Gastrocnemius medialis (tissue), 4 donors: ENCODE measurements around the gene MRPL20. TPM values are rescaled to one million over a fixed set of nuclear protein-coding genes. Genes with fewer than 3 reads are reported as not detected.

Experiments
- ATAC-seq, 2 donors: fragments of 150-250 bp; one replicate each; pipeline ENCODE4 v1.9.1; 2016
- DNase-seq, 2 donors: peaks; one replicate each; pipeline ENCODE4 v3.0.0-alpha.2; 2019
- H3K27ac ChIP-seq, 4 donors: fragments of 200-600 bp; sonication (generic); 1 replicate in 1 of 4; 2 replicates in 3 of 4; pipeline ENCODE4 v1.5.1; 2016 to 2018; ENCODE audit warnings: mild to moderate bottlenecking in 2 of 4, moderate library complexity in 1 of 4
- H3K27me3 ChIP-seq, 3 donors: fragments of 200-600 bp; sonication (generic) in 2 of 3; 1 replicate in 1 of 3; 2 replicates in 2 of 3; pipeline versions ENCODE4 v1.5.1 to v1.6.0; 2016 to 2019; ENCODE audit warnings: mild to moderate bottlenecking in 1 of 3, moderate library complexity in 1 of 3
- H3K36me3 ChIP-seq, 2 donors: fragments of 200-600 bp; sonication (generic) in 1 of 2; one replicate each; pipeline ENCODE4 v1.5.1; 2017 to 2018
- H3K4me1 ChIP-seq, 2 donors: fragments of 200-600 bp; sonication (generic) in 1 of 2; one replicate each; pipeline ENCODE4 v1.5.1; 2016 to 2017; ENCODE audit warnings: mild to moderate bottlenecking in 2 of 2
- H3K4me3 ChIP-seq, 4 donors: fragments of 200-600 bp; sonication (generic) in 3 of 4; 1 replicate in 1 of 4; 2 replicates in 3 of 4; pipeline ENCODE4 v1.5.1; 2016 to 2019; ENCODE audit warnings: mild to moderate bottlenecking in 2 of 4
- H3K9me3 ChIP-seq, 3 donors: fragments of 200-600 bp; sonication (generic) in 2 of 3; 1 replicate in 1 of 3; 2 replicates in 2 of 3; pipeline ENCODE4 v1.5.1; 2016 to 2019
- CTCF ChIP-seq, 5 experiments: fragments of 450-650 bp in 3 of 5; fragments of 200-600 bp in 2 of 5; sonication (generic) in 2 of 5; IDR thresholded peaks in 4 of 5; conservative IDR thresholded peaks in 1 of 5; 1 replicate in 4 of 5; 2 replicates in 1 of 5; pipeline ENCODE4 v1.5.1; 2016 to 2019; ENCODE audit warnings: antibody characterized with exemption in 5 of 5, mild to moderate bottlenecking in 3 of 5, moderate library complexity in 3 of 5
- POLR2A ChIP-seq, 2 donors: fragments of 450-650 bp; IDR thresholded peaks; one replicate each; pipeline ENCODE4 v1.6.1; 2017; ENCODE audit warnings: antibody characterized with exemption in 2 of 2, mild to moderate bottlenecking in 2 of 2, moderate library complexity in 2 of 2
- in situ Hi-C, 4 donors: fragments of 200-750 bp; cut with MboI; loops; one replicate each; pipeline versions ENCODE4 v1.15.0 to v1.8.0; 2017; ENCODE audit warnings: low sequenced_read_pairs in 4 of 4
- intact Hi-C: fragments of 100-400 bp; cut with DNase I; formaldehyde crosslinking; loops from one replicate; pipeline ENCODE4 v1.15.1; 2023; ENCODE audit warnings: low total_unique reads
- total RNA-seq, 4 donors: library from RNA; depleted of rRNA; stranded (reverse); fragments of >200 nt; gene quantifications; one replicate each; pipeline versions ENCODE4 v1.1.0 to v1.2.3, GENCODE V29; 2016

The MRPL20 gene
- total RNA-seq, 4 donors from 2014 or later, result 167 to 260 (median 203) TPM

- H3K4me3 ChIP-seq, result no peak overlapping the region
- peak in 1 of 2 donors; percentile 78 for DNase-seq
- TF ChIP-seq CTCF (IDR thresholded peaks at IDR 0.05 in 4 of 5, conservative IDR thresholded peaks at IDR 0.05 in 1 of 5) (no peak), POLR2A (IDR thresholded peaks at IDR 0.05) (no peak)
- intact Hi-C loops (no loop called here), in situ Hi-C loops (no loop called here)
- peak overlapping the region; percentile 65 to 80 (median 72) for H3K27ac ChIP-seq
- H3K9me3 ChIP-seq, result no peaks in the 10 kb centered on the region
- no peaks in the 10 kb centered on the region for H3K36me3 ChIP-seq
- peaks cover 9 to 36% of the 10 kb centered on the region in 2 donors for H3K4me1 ChIP-seq
- ATAC-seq, result peak; percentile 53 to 58
- H3K27me3 ChIP-seq, result peaks cover 29 to 46% (median 35%) of the 10 kb centered on the region in 3 donors
These were observed 46.5 kb downstream of the MRPL20 start for GRCh38 chr1:1360506-1361169.

GRCh38 chr1:1359664-1360468 lies 47.2 kb downstream of the MRPL20 start:
- DNase-seq, result peak in 1 of 2 donors; percentile 1
- peaks cover 9 to 36% of the 10 kb centered on the region in 2 donors for H3K4me1 ChIP-seq
- peak in 1 of 2 donors; percentile 14 for ATAC-seq
- no peaks in the 10 kb centered on the region for H3K36me3 ChIP-seq
- H3K9me3 ChIP-seq, result no peaks in the 10 kb centered on the region
- H3K4me3 ChIP-seq, result no peak overlapping the region
- TF ChIP-seq CTCF (IDR thresholded peaks at IDR 0.05 in 4 of 5, conservative IDR thresholded peaks at IDR 0.05 in 1 of 5) (no peak), POLR2A (IDR thresholded peaks at IDR 0.05) (no peak)
- H3K27me3 ChIP-seq, result peaks cover 29 to 46% (median 35%) of the 10 kb centered on the region in 3 donors
- intact Hi-C loops (no loop called here), in situ Hi-C loops (no loop called here)
- peak overlapping the region; percentile 65 to 80 (median 72) for H3K27ac ChIP-seq

GRCh38 chr1:1359308-1359663 lies 47.8 kb downstream of the MRPL20 start:
- intact Hi-C loops (no loop called here), in situ Hi-C loops (no loop called here)
- no peak for TF ChIP-seq POLR2A (IDR thresholded peaks at IDR 0.05)
- no peak for TF ChIP-seq CTCF (IDR thresholded peaks at IDR 0.05 in 4 of 5, conservative IDR thresholded peaks at IDR 0.05 in 1 of 5)
- H3K4me1 ChIP-seq, result peaks cover 9 to 37% of the 10 kb centered on the region in 2 donors
- no peak overlapping the region for H3K4me3 ChIP-seq
- H3K27ac ChIP-seq, result peak overlapping the region; percentile 65 to 80 (median 72)
- ATAC-seq (no peak), DNase-seq (no peak)
- no peaks in the 10 kb centered on the region for H3K9me3 ChIP-seq
- H3K36me3 ChIP-seq, result no peaks in the 10 kb centered on the region
- H3K27me3 ChIP-seq, result peaks cover 29 to 46% (median 35%) of the 10 kb centered on the region in 3 donors

GRCh38 chr1:1358433-1359271 lies 48.4 kb downstream of the MRPL20 start, which contains the start of gene MXRA8:
Gene MXRA8, minus strand, starts transcription at chr1:1358555. Its CDS starts 51 bp downstream, at chr1:1358504.
- in situ Hi-C loops, result no loop called here
- H3K36me3 ChIP-seq, result no peaks in the 10 kb centered on the region
- intact Hi-C loops, result no loop called here

More at GRCh38 chr1:1358433-1359271, 48.4 kb downstream of the MRPL20 start, which contains the start of gene MXRA8:
- peak in 1 of 2 donors; percentile 70 for DNase-seq
- H3K9me3 ChIP-seq, result no peaks in the 10 kb centered on the region
- TF ChIP-seq POLR2A (IDR thresholded peaks at IDR 0.05) (peak; percentile 12 to 37), CTCF (IDR thresholded peaks at IDR 0.05 in 4 of 5, conservative IDR thresholded peaks at IDR 0.05 in 1 of 5) (no peak)
- peaks cover 9 to 43% of the 10 kb centered on the region in 2 donors for H3K4me1 ChIP-seq
- H3K27me3 ChIP-seq, result peaks cover 29 to 46% (median 42%) of the 10 kb centered on the region in 3 donors
- ATAC-seq, result peak; percentile 34 to 43
- H3K4me3 ChIP-seq, result peak within 1 kb of the TSS; percentile 32 to 54 (median 50)
- H3K27ac ChIP-seq, result peak within 1 kb of the TSS; percentile 65 to 80 (median 72)
